ENCODE data around the gene TEC.
"Not testable (repeated sequence)": the region's sequence is repeated elsewhere in the genome, so short reads cannot be mapped to it uniquely, and the experiment has no call there.

Gene TEC

GRCh38 chr4:48205107-48205506 lies 64.5 kb downstream of the TEC start:
- H3K27ac Mint-ChIP-seq = peak overlapping the region; percentile 92
- ATAC-seq = no peak
- no peak overlapping the region for H3K4me3 Mint-ChIP-seq
- no peaks in the 10 kb centered on the region for H3K9me3 Mint-ChIP-seq
- H3K27me3 Mint-ChIP-seq = no peaks in the 10 kb centered on the region
- H3K36me3 Mint-ChIP-seq = peaks cover 20% of the 10 kb centered on the region
- peaks cover 75% of the 10 kb centered on the region for H3K4me1 Mint-ChIP-seq

GRCh38 chr4:48203819-48204218 lies 65.8 kb downstream of the TEC start:
- Mint-ChIP-seq H3K36me3 (peaks cover 24% of the 10 kb centered on the region), H3K27me3 (no peaks in the 10 kb centered on the region), H3K27ac (peak overlapping the region; percentile 92), H3K4me1 (peaks cover 84% of the 10 kb centered on the region), H3K4me3 (peak overlapping the region; percentile 12), H3K9me3 (no peaks in the 10 kb centered on the region)
- peak; percentile 62 for ATAC-seq

GRCh38 chr4:48197643-48198237 lies 71.9 kb downstream of the TEC start:
- Mint-ChIP-seq H3K27me3 (no peaks in the 10 kb centered on the region), H3K9me3 (no peaks in the 10 kb centered on the region), H3K4me3 (no peak overlapping the region), H3K36me3 (peaks cover 31% of the 10 kb centered on the region), H3K4me1 (peaks cover 84% of the 10 kb centered on the region), H3K27ac (peak overlapping the region; percentile 80)
- no peak for ATAC-seq

GRCh38 chr4:48196758-48197504 lies 72.7 kb downstream of the TEC start:
- H3K4me1 Mint-ChIP-seq = peaks cover 82% of the 10 kb centered on the region
- no peaks in the 10 kb centered on the region for H3K27me3 Mint-ChIP-seq
- H3K27ac Mint-ChIP-seq = peak overlapping the region; percentile 80
- H3K4me3 Mint-ChIP-seq = peak overlapping the region; percentile 62
- H3K9me3 Mint-ChIP-seq = no peaks in the 10 kb centered on the region
- peak; percentile 84 for ATAC-seq
- H3K36me3 Mint-ChIP-seq = peaks cover 31% of the 10 kb centered on the region

- ATAC-seq = peak; percentile 31
- Mint-ChIP-seq H3K27ac (peak overlapping the region; percentile 80), H3K36me3 (peaks cover 22% of the 10 kb centered on the region), H3K9me3 (no peaks in the 10 kb centered on the region), H3K4me3 (peak overlapping the region; percentile 62), H3K27me3 (no peaks in the 10 kb centered on the region), H3K4me1 (peaks cover 73% of the 10 kb centered on the region)
Measured at GRCh38 chr4:48195853-48196252, 73.8 kb downstream of the TEC start.

- no peaks in the 10 kb centered on the region for H3K27me3 Mint-ChIP-seq
- no peaks in the 10 kb centered on the region for H3K9me3 Mint-ChIP-seq
- H3K4me3 Mint-ChIP-seq = peak overlapping the region; percentile 62
- peak overlapping the region; percentile 80 for H3K27ac Mint-ChIP-seq
- ATAC-seq = peak; percentile 44
- H3K36me3 Mint-ChIP-seq = peaks cover 18% of the 10 kb centered on the region
- H3K4me1 Mint-ChIP-seq = peaks cover 69% of the 10 kb centered on the region
Measured at GRCh38 chr4:48195374-48195773, 74.3 kb downstream of the TEC start.

GRCh38 chr4:48194971-48195370 lies 74.7 kb downstream of the TEC start:
- Mint-ChIP-seq H3K4me3 (peak overlapping the region; percentile 62), H3K36me3 (peaks cover 14% of the 10 kb centered on the region), H3K9me3 (no peaks in the 10 kb centered on the region), H3K4me1 (peaks cover 65% of the 10 kb centered on the region), H3K27me3 (no peaks in the 10 kb centered on the region), H3K27ac (peak overlapping the region; percentile 80)
- ATAC-seq = peak; percentile 13

GRCh38 chr4:48193921-48194468 lies 75.6 kb downstream of the TEC start:
- H3K4me1 Mint-ChIP-seq = peaks cover 57% of the 10 kb centered on the region
- peaks cover 11% of the 10 kb centered on the region for H3K36me3 Mint-ChIP-seq
- H3K27me3 Mint-ChIP-seq = no peaks in the 10 kb centered on the region
- no peak for ATAC-seq
- no peaks in the 10 kb centered on the region for H3K9me3 Mint-ChIP-seq
- H3K4me3 Mint-ChIP-seq = peak overlapping the region; percentile 10
- H3K27ac Mint-ChIP-seq = peak overlapping the region; percentile 80

- peaks cover 54% of the 10 kb centered on the region for H3K4me1 Mint-ChIP-seq
Measured at GRCh38 chr4:48193096-48193836, 76.4 kb downstream of the TEC start.

GRCh38 chr4:48191758-48192157 lies 77.9 kb downstream of the TEC start:
- ATAC-seq = no peak
- no peak overlapping the region for H3K27ac Mint-ChIP-seq
- no peaks in the 10 kb centered on the region for H3K9me3 Mint-ChIP-seq
- peaks cover 16% of the 10 kb centered on the region for H3K36me3 Mint-ChIP-seq
- H3K27me3 Mint-ChIP-seq = no peaks in the 10 kb centered on the region
- no peak overlapping the region for H3K4me3 Mint-ChIP-seq
- H3K4me1 Mint-ChIP-seq = peaks cover 39% of the 10 kb centered on the region

More at GRCh38 chr4:48193096-48193836, 76.4 kb downstream of the TEC start:
- H3K9me3 Mint-ChIP-seq = no peaks in the 10 kb centered on the region
- no peaks in the 10 kb centered on the region for H3K27me3 Mint-ChIP-seq
- no peak for ATAC-seq
- no peak overlapping the region for H3K4me3 Mint-ChIP-seq
- peaks cover 11% of the 10 kb centered on the region for H3K36me3 Mint-ChIP-seq
- peak overlapping the region; percentile 80 for H3K27ac Mint-ChIP-seq

- Mint-ChIP-seq H3K4me1 (peaks cover 30% of the 10 kb centered on the region), H3K4me3 (no peak overlapping the region), H3K27me3 (no peaks in the 10 kb centered on the region), H3K36me3 (peaks cover 16% of the 10 kb centered on the region), H3K27ac (no peak overlapping the region), H3K9me3 (no peaks in the 10 kb centered on the region)
- no peak for ATAC-seq
Measured at GRCh38 chr4:48190839-48191238, 78.8 kb downstream of the TEC start.

GRCh38 chr4:48189731-48190130 lies 79.9 kb downstream of the TEC start:
- H3K36me3 Mint-ChIP-seq = peaks cover 20% of the 10 kb centered on the region

GRCh38 chr4:48188390-48188789 lies 81.2 kb downstream of the TEC start:
- Mint-ChIP-seq H3K4me3 (no peak overlapping the region), H3K27me3 (no peaks in the 10 kb centered on the region), H3K9me3 (no peaks in the 10 kb centered on the region), H3K27ac (no peak overlapping the region), H3K4me1 (peaks cover 5% of the 10 kb centered on the region), H3K36me3 (peaks cover 24% of the 10 kb centered on the region)
- ATAC-seq = no peak

More at GRCh38 chr4:48189731-48190130, 79.9 kb downstream of the TEC start:
- no peak for ATAC-seq
- H3K9me3 Mint-ChIP-seq = no peaks in the 10 kb centered on the region
- H3K27me3 Mint-ChIP-seq = no peaks in the 10 kb centered on the region
- peaks cover 19% of the 10 kb centered on the region for H3K4me1 Mint-ChIP-seq
- no peak overlapping the region for H3K4me3 Mint-ChIP-seq
- no peak overlapping the region for H3K27ac Mint-ChIP-seq

- H3K9me3 Mint-ChIP-seq = no peaks in the 10 kb centered on the region
Measured at GRCh38 chr4:48187813-48188212, 81.8 kb downstream of the TEC start.

GRCh38 chr4:48187066-48187465 lies 82.6 kb downstream of the TEC start:
- H3K36me3 Mint-ChIP-seq = peaks cover 24% of the 10 kb centered on the region
- H3K27ac Mint-ChIP-seq, H3K4me3 Mint-ChIP-seq, H3K4me1 Mint-ChIP-seq, H3K27me3 Mint-ChIP-seq, H3K9me3 Mint-ChIP-seq, ATAC-seq: not testable (repeated sequence)

More at GRCh38 chr4:48187813-48188212, 81.8 kb downstream of the TEC start:
- H3K4me3 Mint-ChIP-seq = no peak overlapping the region
- no peaks in the 10 kb centered on the region for H3K27me3 Mint-ChIP-seq
- ATAC-seq = no peak
- H3K4me1 Mint-ChIP-seq = no peaks in the 10 kb centered on the region
- H3K27ac Mint-ChIP-seq = no peak overlapping the region
- peaks cover 24% of the 10 kb centered on the region for H3K36me3 Mint-ChIP-seq

All from stimulated activated memory B cell treated with anti-CD40 and anti-IgM and Interleukin-4, amounts not matched to agents 10 μg/mL and 1 μg/mL and 100 μg/mL, for 72 hours (primary cell).